HG02642 (cell line): ENCODE data around the gene PRTN3.
"Not testable (repeated sequence)": the region's sequence is repeated elsewhere in the genome, so short reads cannot be mapped to it uniquely, and the experiment has no call there.

Experiments
- ATAC-seq: cut with Tn5 transposase; IDR thresholded peaks from one replicate; pipeline ENCODE4 v1.9.1; 2021; ENCODE audit warnings: mild to moderate bottlenecking; ENCODE audit not compliant: unreplicated experiment, poor library complexity

Gene PRTN3

GRCh38 chr19:814152-815078 is 26.4 kb upstream of the PRTN3 start:
- ATAC-seq: no peak

- no peak for ATAC-seq
These were observed 25.6 kb upstream of the PRTN3 start for GRCh38 chr19:815079-815774.

GRCh38 chr19:815775-816499 is 24.9 kb upstream of the PRTN3 start:
- ATAC-seq: no peak

- no peak for ATAC-seq
These were observed 24.3 kb upstream of the PRTN3 start for GRCh38 chr19:816500-816857.

DNA sequence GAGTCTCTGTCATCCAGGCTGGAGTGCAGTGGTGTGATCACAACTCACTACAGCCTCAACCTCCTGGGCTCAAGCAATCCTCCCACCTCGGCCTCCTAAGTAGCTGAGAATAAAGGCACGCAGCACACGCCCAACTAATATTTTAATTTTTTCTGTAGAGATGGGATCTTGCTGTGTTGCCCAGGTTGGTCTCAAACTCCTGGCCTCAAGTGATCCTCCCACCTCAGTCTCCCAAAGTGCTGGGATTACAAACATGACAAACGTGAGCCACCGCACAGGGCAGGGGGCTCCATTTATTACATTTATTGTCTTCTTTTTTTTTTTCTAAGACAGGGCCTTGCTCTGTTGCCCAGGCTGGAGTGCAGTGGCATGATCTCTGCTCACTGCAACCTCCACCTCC is 20.6 kb upstream of the PRTN3 start:
- not testable (repeated sequence) for ATAC-seq

GRCh38 chr19:821231-821824 is 19.5 kb upstream of the PRTN3 start:
- no peak for ATAC-seq

DNA sequence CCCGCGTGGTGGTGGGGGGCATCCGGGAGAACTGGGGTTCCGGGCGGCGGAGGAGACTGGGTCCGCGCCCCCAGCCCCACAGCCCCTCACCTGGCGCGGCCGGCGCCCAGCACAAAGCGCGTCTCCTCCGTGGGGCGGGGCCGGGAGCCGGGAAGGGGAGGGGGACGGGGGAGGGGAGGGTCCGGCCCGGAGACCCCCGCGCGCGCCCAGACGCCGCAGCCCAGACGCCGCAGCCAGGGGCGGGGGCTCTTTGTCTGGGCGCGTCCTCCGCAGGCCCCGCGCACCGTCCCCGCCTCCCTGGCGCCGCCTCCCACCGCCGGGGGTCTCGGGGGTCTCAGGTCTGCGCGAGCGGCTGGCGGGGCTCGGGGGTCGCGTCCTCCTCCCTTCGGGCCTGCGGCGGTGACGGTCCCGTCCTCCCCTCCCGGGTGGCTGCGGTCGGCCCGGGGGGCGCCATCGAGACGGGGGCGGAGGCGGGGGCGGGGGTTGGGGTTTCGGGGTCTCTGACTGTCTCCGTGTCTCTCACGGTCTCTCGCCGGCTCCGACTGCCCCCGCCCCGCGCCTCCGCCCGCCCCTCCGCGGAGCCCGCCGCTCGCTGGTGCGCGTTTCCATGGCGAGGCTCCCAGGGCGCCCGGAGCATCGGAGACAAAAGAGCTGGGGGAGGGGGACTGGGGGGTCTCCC is 18.8 kb upstream of the PRTN3 start, which contains the start of gene PLPPR3:
Gene PLPPR3, minus strand, starts transcription at position 131 of the 679 bp plus-strand sequence. CDS start 396 bp downstream, outside the sequence.
- no peak for ATAC-seq

- no peak for ATAC-seq
These were observed 17.2 kb upstream of the PRTN3 start for GRCh38 chr19:823565-824121.

- no peak for ATAC-seq
These were observed 15.9 kb upstream of the PRTN3 start for GRCh38 chr19:824885-825284.

DNA sequence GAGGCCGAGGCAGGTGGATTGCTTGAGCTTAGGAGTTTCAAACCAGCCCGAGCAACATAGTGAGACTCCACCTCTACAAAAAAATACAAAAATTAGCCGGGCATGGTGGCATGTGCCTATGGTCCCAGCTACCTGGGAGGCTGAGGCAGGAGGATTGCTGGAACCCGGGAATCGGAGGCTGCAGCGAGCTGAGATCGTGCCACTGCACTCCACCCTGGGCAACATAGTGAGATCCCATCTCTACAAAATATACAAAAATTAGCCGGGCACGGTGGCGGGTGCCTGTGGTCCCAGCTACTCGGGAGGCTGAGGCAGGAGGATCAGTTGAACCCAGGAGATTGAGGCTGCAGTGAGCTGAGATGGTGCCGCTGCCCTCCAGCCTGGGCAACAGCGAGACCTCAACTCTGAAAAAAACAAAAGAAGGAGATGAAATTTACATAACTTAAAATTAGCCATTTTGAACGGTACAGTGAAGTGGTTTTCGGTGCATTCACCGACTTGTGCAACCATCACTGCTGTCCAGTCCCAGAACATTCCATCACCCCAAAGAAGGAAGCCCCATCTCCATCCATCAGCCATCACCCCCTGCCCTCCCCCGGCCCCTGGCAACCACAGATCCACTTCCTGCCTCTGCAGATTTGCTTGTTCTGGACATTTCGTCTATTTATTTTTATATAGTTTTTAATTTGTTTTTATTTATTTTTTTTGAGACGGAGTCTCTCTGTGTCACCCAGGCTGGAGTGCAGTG is 14.7 kb upstream of the PRTN3 start:
- ATAC-seq: no peak

GRCh38 chr19:827314-827709 is 13.5 kb upstream of the PRTN3 start:
- ATAC-seq: no peak

DNA sequence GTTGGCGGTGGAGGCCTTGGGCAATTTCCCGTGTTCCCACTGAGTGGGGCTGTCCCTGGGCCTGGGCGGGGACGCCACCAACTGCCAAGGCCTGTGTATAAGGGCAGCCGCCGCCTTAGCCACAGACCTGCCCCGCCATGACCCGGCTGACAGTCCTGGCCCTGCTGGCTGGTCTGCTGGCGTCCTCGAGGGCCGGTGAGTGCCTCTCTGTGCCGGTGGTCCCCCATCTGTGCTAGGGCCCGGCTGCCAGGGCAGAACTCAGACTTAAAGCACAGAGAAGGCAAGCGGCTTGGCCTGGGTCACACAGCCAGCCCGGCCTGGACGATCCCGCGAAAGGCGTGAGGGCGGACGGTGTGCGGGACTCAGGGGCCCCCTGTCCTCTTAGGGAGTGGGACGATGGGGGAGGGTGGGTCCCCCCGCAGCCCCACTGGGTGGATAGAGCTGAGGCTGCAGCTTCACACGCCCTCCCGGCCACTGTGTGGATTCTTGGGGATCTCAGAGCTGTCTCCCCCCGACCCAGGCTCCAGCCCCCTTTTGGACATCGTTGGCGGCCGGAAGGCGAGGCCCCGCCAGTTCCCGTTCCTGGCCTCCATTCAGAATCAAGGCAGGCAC is 13.0 kb upstream of the PRTN3 start, which contains the start of gene AZU1:
Gene AZU1, plus strand, starts transcription at position 128 of the 612 bp plus-strand sequence. Its CDS starts 10 bp downstream, at position 138.
- ATAC-seq: no peak

DNA sequence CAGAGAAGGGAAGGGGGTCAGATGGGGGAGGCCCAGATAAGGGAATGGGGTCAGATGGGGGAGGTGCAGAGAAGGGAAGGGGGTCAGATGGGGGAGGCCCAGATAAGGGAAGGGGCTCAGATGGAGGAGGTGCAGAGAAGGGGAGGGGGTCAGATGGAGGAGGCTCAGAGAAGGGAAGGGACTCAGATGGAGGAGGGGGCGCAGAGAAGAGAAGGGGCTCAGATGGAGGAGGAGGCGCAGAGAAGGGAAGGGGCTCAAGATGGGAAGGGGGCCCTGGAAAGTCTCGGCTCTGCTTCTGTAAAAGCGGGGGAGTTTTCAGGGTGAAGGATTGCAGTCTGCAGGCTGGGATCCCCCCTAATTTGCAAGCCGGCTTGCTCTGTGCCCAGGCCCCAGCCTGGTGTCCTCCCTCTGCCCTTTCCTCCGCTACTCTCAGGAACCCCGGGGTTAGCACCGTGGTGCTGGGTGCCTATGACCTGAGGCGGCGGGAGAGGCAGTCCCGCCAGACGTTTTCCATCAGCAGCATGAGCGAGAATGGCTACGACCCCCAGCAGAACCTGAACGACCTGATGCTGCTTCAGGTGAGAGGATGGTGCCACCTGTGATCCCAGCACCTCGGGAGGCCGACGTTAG is 11.6 kb upstream of the PRTN3 start:
- no peak for ATAC-seq

DNA sequence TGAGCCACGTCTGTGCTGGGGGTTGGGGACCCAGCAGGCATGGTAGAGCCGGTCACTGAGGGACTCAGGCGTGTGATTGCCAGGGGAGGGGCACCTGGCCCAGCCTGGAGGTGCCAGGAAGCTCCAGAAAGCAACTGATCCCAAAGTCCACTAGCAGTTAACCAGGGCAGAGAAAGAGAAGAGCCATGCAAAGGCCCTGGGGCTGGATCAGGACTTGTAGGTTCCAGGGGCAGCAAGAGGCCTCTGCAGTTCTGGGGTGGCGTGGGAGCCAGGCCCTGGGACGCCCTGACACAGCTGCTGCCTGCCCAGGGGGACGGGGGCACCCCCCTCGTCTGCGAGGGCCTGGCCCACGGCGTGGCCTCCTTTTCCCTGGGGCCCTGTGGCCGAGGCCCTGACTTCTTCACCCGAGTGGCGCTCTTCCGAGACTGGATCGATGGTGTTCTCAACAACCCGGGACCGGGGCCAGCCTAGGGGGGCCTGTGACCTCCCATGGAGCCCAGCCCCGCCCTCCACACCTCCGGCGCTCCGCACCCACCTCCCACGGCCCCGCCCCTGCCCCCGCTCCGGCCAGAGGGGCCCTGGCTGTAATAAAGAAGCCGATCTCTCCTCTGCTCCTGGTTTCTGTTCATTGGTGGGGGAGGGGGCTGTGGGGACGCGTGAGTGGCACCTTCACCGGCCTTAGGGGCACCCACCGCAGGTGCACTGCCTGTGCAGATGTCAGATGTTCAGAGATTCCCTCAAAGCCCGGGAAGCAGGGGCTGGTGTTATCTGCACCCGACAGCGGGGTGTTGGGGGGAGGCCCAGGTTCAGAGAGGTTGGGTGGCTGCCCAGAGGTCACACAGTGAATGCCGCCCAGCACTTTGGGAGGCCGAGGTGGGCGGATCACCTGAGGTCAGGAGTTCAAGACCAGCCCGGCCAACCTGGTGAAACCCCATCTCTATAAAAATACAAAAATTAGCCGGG is 9.1 kb upstream of the PRTN3 start:
- no peak for ATAC-seq

DNA sequence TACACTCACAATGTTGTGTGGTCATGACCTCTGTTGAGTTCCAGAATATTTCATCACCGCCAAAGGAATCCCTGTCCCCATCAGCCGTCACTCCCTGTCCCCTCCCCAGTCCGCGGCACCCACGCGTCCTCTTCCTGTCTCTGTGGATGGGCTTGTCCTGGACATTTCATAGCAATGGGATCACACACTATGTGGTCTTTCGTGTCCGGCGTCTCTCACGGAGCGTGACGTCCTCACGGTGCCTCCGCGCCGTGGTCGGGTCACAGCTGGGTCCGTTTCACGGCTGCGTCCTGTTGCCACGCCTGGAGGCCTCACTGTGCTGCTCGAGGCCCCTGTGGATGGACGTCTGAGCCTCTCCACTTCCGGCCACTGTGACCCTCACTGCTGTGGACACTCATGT is 6.6 kb upstream of the PRTN3 start:
- ATAC-seq: no peak

DNA sequence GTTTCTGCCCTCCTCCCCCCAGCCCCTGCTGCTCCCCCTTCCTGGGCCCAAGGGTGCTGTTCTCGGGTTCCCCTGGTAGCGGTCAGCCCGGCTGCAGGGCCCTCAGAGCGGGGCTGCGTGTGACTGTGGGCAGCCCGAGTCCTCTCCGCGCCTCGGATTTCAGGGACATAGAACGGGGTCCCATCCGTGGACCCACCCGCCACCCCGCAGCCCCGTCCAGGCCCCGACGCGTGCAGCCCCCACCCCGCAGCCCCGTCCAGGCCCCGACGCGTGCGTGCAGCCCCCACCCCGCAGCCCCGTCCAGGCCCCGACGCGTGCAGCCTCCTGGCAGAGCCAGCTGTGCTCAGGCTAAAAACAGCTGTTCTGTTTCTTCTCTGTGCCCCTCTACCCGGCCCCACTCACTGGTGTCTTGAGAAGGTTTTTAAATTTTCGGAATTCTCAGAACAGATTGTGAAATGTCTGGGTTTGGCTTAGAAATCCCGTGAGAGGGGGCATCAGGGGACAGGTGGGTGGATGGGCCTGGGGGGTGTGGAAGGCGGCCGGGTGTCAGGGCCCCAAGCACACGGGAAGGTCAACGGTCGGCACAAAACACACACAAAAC is 5.5 kb upstream of the PRTN3 start:
- ATAC-seq: no peak
